Activated CD4-positive, CD25-positive, alpha-beta regulatory T cell treated with anti-CD3 and anti-CD28 coated beads, Interleukin-2, amount 50 U/mL, for 72 hours (primary cell): ENCODE data around the gene CHD8.

ENCODE experiments used
- DNase-seq: peaks from one replicate; pipeline ENCODE4 v3.0.0; 2021

Gene CHD8

GRCh38 chr14:21356511-21356910, 99.4 kb downstream of the CHD8 start:
- no peak for DNase-seq

- no peak for DNase-seq
Observed at GRCh38 chr14:21352587-21352986, 103.3 kb downstream of the CHD8 start.

DNA sequence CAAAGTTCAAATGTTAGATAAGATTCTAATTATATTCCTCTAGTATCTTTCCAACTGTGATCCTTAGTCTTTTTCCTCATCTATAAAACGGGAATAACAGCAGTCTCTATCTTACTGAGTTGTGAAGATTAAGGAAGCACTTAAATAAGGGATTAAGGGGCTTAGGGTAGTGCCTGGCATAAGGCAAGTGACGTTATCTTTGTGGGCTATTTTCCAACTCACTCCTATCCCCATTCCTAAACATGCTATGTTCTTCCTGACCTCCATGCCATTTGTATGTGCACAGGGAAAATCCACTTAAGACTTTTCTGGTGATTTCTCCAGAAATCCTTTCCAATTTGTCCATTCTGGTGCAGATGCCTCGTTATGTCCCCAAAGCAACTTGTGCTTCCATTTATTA, 105.4 kb downstream of the CHD8 start:
- no peak for DNase-seq

- DNase-seq: no peak
Observed at GRCh38 chr14:21347201-21347600, 108.7 kb downstream of the CHD8 start.

DNA sequence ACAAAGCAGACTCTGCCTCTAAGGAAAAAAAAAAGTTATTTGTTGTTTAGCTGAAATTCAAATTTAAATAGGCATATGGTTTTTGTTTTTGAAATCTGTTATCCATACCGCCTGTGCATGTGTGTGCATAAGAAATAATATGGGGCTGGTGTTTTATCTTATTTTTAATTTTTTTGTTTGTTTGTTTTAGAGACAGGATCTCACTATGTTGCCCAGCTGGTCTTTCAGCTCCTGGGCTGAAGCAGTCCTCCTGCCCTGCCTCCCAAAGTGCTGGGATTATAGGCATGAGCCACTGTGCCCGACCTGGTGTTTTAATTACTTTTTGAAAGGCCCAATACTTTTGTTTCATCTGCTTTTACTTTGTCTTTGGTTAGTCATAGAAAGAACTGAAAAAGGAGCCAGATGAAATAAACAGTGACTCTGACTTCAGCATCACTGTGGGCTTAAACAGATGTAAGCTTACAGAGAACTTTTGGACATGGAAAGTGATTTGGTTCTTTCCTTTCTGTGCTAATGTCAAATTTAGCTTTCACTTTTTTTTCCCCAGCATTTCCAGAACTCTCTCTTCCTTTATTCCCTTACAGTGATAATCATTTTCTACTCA, 109.3 kb downstream of the CHD8 start:
- DNase-seq: no peak

DNA sequence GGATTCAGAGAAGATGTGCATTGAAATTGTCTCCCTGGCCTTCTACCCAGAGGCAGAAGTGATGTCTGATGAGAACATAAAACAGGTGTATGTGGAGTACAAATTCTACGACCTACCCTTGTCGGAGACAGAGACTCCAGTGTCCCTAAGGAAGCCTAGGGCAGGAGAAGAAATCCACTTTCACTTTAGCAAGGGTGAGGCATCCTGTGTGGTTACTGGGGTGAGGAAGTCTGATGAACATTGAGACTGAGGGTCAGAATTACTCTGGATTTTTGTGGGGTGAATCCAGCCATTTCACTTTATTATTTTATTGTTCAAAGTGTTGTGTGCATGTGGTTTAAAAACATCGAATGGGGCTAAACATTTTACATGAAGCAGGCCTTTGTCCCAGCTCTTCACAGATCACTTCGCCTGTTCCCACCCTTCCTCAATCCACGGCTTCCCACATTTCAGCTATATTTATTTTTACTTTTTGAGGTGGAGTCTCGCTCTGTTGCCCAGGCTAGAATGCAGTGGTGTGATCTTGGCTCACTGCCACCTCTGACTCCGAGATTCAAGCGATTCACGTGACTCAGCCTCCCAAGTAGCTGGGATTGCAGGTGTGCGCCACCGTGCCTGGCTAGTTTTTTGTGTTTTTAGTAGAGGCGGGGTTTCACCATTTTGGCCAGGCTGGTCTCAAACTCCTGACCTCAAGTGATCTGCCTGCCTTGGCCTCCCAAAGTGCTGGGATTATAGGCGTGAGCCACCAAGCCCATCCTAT, 112.7 kb downstream of the CHD8 start:
- no peak for DNase-seq
